Testis (tissue), 2 donors: ENCODE results near the gene MGAT5.

ENCODE experiments used
- POLR2A ChIP-seq: fragments of 450-650 bp; IDR thresholded peaks from one replicate; pipeline ENCODE4 v1.6.1; 2017; ENCODE audit warnings: antibody characterized with exemption, mild to moderate bottlenecking, moderate library complexity
- TF ChIP-seq, protein P1 (sequence below), 3 experiments: fragments of 450-650 bp in 2 of 3; fragments of 200-600 bp in 1 of 3; sonication (generic) in 1 of 3; IDR thresholded peaks; one replicate each; pipeline ENCODE4 v1.5.1; 2016 to 2019; ENCODE audit warnings: antibody characterized with exemption in 3 of 3, mild to moderate bottlenecking in 2 of 3, moderate library complexity in 1 of 3

DNA sequence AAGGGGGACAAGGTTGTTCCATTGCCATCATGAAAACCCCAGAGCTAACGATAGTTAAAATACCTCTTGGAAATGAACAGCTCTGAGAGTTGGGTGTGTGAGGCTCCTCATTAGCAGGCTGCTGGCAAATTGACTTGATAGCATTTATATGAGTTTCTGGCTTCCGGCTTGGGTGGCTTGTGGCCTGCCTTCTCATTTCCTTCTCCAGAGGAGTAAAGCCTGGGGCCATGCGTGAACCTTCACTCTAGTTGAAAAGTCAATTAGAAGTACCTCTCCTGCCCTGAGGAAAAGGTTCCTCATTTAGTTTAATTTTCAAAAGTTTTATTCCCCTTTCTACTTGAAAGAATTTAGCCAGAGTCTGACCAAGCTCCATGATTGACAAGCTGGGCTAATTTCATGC lies 67.1 kb downstream of the MGAT5 start:
- TF ChIP-seq, protein P1, sequence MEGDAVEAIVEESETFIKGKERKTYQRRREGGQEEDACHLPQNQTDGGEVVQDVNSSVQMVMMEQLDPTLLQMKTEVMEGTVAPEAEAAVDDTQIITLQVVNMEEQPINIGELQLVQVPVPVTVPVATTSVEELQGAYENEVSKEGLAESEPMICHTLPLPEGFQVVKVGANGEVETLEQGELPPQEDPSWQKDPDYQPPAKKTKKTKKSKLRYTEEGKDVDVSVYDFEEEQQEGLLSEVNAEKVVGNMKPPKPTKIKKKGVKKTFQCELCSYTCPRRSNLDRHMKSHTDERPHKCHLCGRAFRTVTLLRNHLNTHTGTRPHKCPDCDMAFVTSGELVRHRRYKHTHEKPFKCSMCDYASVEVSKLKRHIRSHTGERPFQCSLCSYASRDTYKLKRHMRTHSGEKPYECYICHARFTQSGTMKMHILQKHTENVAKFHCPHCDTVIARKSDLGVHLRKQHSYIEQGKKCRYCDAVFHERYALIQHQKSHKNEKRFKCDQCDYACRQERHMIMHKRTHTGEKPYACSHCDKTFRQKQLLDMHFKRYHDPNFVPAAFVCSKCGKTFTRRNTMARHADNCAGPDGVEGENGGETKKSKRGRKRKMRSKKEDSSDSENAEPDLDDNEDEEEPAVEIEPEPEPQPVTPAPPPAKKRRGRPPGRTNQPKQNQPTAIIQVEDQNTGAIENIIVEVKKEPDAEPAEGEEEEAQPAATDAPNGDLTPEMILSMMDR (IDR thresholded peaks at IDR 0.05), result no peak
- no peak for TF ChIP-seq POLR2A
